GM19452 (cell line): ENCODE data around the gene SPON1.

Source experiments
- ATAC-seq: cut with Tn5 transposase; IDR thresholded peaks from one replicate; pipeline ENCODE4 v1.9.1; 2021; ENCODE audit not compliant: unreplicated experiment

Gene SPON1

GRCh38 chr11:14309425-14310192, 347.1 kb downstream of the SPON1 start:
- ATAC-seq = no peak

GRCh38 chr11:14310679-14311078, 348.2 kb downstream of the SPON1 start:
- ATAC-seq = no peak

GRCh38 chr11:14312736-14313438, 350.4 kb downstream of the SPON1 start:
- ATAC-seq = no peak

GRCh38 chr11:14314127-14314526, 351.6 kb downstream of the SPON1 start:
- no peak for ATAC-seq

GRCh38 chr11:14315130-14315529, 352.6 kb downstream of the SPON1 start:
- ATAC-seq = no peak
